ENCODE results near the gene CROCC2. TPM values are rescaled to one million over a fixed set of nuclear protein-coding genes. Genes with fewer than 3 reads are reported as not detected.

Gene CROCC2
- total and polyA plus RNA-seq, 10 of the 15 experiments (the other 5 are each of a cell fraction or from before 2014, with no cell fraction given), result not detected

- Histone ChIP-seq H4K20me1 (ENCODE audit: control insufficient read depth, insufficient read depth) (no peaks in the 10 kb centered on the region), H3K27ac (ENCODE audit: control insufficient read depth, insufficient read depth) (no peak overlapping the region), H3K4me2 (ENCODE audit: control insufficient read depth, insufficient read depth) (no peak overlapping the region), H3K4me3 (no peak overlapping the region), H3K4me1 (ENCODE audit: control insufficient read depth, insufficient read depth, low read length) (no peaks in the 10 kb centered on the region), H3K27me3 (replicated peaks in 1 of 2; ENCODE audit: control insufficient read depth in 2 of 2, insufficient read depth in 2 of 2, low read length in 1 of 2) (peaks cover 0 to 2% of the 10 kb centered on the region in 2 experiments; a peak in 2 of 4 replicates), H3K79me2 (ENCODE audit: control insufficient read depth, insufficient read depth, low read length) (no peaks in the 10 kb centered on the region), H3K36me3 (ENCODE audit: control insufficient read depth in 2 of 2, insufficient read depth in 2 of 2, low read length in 1 of 2) (no peaks in the 10 kb centered on the region), H2AFZ (ENCODE audit: control insufficient read depth, low read depth, low read length) (no peak overlapping the region), H3K9ac (ENCODE audit: control insufficient read depth, insufficient read depth, low read length) (no peak overlapping the region), H3K9me3 (replicated peaks; ENCODE audit: control insufficient read depth, insufficient read depth, low read length) (no peaks in the 10 kb centered on the region; the same call in 2 of the 3 replicates)
- TF ChIP-seq TCF3 (IDR thresholded peaks at IDR 0.05; ENCODE audit: borderline replicate concordance, insufficient read depth, low read depth, low read length), result no peak
- TF ChIP-seq SP1 (IDR thresholded peaks at IDR 0.05; ENCODE audit: low read depth, low read length), result no peak
- no peak for TF ChIP-seq BACH1 (IDR thresholded peaks at IDR 0.05; ENCODE audit: borderline replicate concordance)
- TF ChIP-seq FOXM1 (IDR thresholded peaks at IDR 0.05; ENCODE audit: low read depth, low read length), result no peak
- no peak for TF ChIP-seq YBX1 (IDR thresholded peaks at IDR 0.05)
- no peak for TF ChIP-seq ZZZ3 (IDR thresholded peaks at IDR 0.05; ENCODE audit: control insufficient read depth, insufficient read length, low read depth)
- TF ChIP-seq NFYA (IDR thresholded peaks at IDR 0.05; ENCODE audit: borderline replicate concordance, low read depth, low read length), result no peak
- TF ChIP-seq RB1 (IDR thresholded peaks at IDR 0.05; ENCODE audit: borderline replicate concordance), result no peak
- no peak for TF ChIP-seq CREB1 (IDR thresholded peaks at IDR 0.05; ENCODE audit: low read depth)
- TF ChIP-seq E4F1 (IDR thresholded peaks at IDR 0.05; ENCODE audit: borderline replicate concordance, partially characterized antibody), result no peak
- TF ChIP-seq BMI1 (IDR thresholded peaks at IDR 0.05; ENCODE audit: borderline replicate concordance), result no peak
- TF ChIP-seq NR2C2 (IDR thresholded peaks at IDR 0.05; ENCODE audit: borderline replicate concordance, control insufficient read depth, insufficient read length, low read depth), result no peak
- TF ChIP-seq RELA (IDR thresholded peaks at IDR 0.05; ENCODE audit: borderline replicate concordance, partially characterized antibody), result no peak
- TF ChIP-seq TBL1XR1 (IDR thresholded peaks at IDR 0.05; ENCODE audit: low read depth, low read length), result no peak
- no peak for TF ChIP-seq STAT1 (conservative IDR thresholded peaks at IDR 0.05)
- TF ChIP-seq ZNF592 (IDR thresholded peaks at IDR 0.05), result no peak
- TF ChIP-seq ASH2L (IDR thresholded peaks at IDR 0.05; ENCODE audit: borderline replicate concordance, low read depth), result no peak
- DNase-seq (ENCODE audit: low read depth, low spot score), result no peak
- FAIRE-seq, result no peak
- in situ Hi-C loops (cut with MboI), result no loop called here
- BruUV-seq (replicated peaks), result no TSS peak
- intact Hi-C loops (cut with micrococcal nuclease; ENCODE audit: unreplicated experiment), result no loop called here
- ChIA-PET CTCF (no interaction called here), RAD21 (ENCODE audit: unreplicated experiment) (no interaction called here), POLR2A (no interaction called here), SMC1A (ENCODE audit: uncharacterized antibody, unreplicated experiment) (no interaction called here)
- ATAC-seq, result no peak
- 44% methylated on average over 11 of the region's 11 CpGs for WGBS (ENCODE audit: insufficient coverage, insufficient replicate concordance, low lambda C conversion rate, missing lambda C conversion rate)
These were observed 26.6 kb downstream of the CROCC2 start for GRCh38 chr2:240932724-240933047.

Measured in GM12878 (cell line).